Activated CD8-positive, alpha-beta memory T cell treated with anti-CD3 and anti-CD28 coated beads for 1 hour (primary cell): Measurements from ENCODE around the gene CMSS1.

Experiments
- DNase-seq, 2 donors: peaks; one replicate each; pipeline ENCODE4 v3.0.0-alpha.2; 2020; ENCODE audit warnings: low read depth in 1 of 2; ENCODE audit errors: extremely low read depth in 1 of 2

CMSS1 gene

GRCh38 chr3:100098784-100099070 lies 281.1 kb downstream of the CMSS1 start:
- DNase-seq, result no peak

- no peak for DNase-seq
These were observed 282.0 kb downstream of the CMSS1 start for GRCh38 chr3:100099621-100100020.

GRCh38 chr3:100100425-100100824 lies 282.8 kb downstream of the CMSS1 start:
- DNase-seq, result no peak

GRCh38 chr3:100102757-100103156 lies 285.1 kb downstream of the CMSS1 start:
- DNase-seq, result no peak

DNA sequence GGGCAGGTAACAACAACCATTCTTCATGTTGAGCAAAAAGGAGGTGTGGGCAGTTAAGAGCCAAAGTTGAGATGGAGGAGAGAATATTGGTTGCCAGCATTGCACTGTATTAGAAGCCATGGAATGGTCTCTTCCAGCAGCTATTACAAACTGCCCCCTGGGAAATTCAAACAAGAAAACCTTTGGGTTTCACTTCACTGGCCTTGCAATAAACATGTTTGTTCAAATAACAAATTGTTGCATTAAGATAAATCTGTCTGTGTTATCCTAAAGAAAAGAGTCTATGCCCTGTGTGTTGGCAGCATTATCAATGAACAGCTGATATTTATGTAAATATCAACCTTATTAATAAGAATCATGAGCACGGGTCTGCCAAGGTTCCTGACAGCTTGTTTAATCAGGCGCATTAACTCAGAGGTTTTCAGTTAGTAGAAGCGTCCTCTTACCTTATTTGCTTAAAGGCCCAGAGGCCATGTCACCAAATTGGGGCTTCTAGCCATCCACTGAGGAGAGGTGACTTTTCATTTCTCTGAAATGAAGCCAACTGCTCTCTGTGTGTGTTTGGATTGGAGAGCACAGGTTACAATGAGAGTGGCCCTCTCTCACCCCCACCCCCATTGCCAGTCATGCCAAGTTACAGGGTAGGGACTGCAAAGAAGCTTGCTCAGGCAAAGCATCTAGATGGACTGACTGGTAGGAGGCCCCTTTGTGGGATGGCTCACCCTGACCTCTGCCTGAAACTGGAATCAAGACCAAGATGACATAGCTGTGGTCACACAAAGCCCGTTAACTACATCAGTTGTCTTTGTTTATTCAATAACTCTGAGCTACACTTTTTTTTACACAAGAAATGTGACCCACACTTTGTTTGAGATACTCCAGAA lies 286.1 kb downstream of the CMSS1 start:
- DNase-seq, result no peak

DNA sequence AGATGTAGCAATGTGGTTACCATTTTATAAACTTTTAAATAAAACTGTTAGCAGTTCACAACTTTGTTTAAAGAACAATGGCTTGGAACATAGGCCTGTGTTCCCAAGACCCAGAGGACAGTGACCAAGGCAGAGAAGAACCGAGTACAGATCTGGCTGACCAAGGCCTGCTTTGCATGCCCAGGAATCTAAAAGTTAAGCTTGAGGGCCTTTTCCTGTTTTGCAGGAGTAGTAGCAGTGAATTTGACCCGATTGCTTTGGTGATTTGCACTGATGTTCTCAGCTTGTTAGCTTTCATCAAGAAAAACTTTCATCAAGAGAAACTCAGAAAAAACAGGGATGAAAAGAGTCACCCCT lies 286.8 kb downstream of the CMSS1 start:
- DNase-seq, result no peak

DNA sequence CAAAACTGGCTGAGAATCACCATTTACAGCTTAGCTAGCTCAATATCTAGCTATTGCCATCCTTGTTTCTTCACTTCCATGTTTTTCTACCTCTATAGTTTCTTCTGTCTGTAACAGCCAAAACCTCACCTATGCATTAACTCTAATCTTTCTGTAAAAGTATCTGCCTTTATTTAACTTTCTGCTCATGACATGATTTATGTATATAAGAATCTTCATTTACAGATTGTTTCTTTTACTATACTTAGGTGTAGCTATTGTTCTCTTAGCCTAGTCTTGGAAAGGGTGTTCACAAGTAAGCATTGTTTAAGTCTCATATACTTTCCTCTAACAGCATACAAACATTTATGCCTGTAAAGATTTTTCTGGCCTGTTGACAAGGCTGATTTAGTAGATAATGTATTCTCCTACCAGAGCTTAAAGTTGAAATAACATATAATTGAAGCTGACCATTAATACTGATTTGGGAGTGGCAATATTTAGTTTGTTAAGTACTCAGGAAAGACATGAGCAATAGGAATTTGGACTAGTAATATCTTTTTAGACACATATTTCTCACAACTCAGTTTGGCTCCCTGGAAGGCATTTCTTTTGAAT lies 287.3 kb downstream of the CMSS1 start:
- no peak for DNase-seq

DNA sequence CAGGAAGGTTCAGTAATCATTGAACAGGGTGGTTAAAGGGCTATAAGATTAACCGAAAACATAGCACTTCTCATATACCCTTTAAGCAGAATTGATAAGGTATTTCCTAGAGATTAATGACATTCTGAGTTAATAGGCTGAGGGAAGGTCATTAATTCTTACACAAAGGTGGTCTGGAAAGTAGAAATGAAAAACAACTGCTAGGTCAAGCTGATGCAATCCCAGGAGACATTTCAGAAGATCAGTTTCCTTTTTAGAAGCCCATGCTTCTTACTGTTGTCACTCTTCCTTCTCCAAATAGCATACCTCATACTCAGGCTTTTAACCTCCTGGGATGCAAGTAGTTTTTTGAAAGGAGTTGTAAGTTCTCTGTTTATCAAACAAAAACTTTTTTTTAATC lies 287.8 kb downstream of the CMSS1 start:
- DNase-seq, result no peak

DNA sequence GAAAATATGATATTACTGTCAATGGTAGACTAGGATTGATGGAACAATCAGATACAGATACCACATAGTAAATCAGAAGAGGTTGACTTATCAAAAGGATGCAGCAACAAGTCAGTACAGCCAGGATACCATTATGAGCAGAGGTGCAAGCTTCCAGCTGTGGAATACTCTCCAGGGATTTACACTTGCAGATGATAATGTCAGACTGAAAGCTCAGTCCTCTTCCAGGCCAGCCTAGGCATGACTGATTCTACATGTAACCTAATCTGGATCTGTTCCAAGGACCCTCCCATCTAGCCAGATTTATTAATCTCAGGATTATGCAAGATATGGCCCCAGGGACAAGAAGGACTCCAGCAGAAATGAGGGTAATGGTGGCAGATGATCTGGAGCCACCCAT lies 288.4 kb downstream of the CMSS1 start:
- DNase-seq, result no peak

DNA sequence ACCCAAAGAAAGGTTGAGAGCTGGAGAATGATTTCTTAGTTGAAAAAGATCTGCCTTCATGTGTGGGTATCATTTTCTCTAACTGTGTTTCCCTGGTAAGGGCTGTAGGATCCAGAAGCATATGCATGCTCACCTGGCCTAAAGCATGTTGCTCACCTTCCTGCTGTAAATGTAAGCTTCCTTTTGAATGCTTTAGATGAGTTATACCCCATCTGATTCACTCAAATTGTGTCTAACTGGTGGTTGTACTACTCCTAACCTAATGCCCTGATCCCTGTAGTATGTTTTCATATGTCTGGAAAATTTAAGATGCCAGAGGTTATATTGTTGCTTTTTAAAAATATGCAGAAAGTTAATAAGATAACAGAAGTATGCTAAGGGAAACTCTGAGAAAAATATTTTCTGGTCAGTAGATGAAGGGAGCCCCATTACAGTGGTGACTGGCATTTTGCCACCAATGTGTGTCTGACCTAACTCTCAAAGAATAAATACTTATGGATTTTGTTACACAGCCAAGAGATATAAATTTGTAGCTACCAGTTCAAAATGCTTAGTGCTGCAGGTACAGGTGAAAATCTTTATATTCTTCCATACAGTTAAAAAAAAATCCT lies 289.0 kb downstream of the CMSS1 start:
- DNase-seq, result no peak

DNA sequence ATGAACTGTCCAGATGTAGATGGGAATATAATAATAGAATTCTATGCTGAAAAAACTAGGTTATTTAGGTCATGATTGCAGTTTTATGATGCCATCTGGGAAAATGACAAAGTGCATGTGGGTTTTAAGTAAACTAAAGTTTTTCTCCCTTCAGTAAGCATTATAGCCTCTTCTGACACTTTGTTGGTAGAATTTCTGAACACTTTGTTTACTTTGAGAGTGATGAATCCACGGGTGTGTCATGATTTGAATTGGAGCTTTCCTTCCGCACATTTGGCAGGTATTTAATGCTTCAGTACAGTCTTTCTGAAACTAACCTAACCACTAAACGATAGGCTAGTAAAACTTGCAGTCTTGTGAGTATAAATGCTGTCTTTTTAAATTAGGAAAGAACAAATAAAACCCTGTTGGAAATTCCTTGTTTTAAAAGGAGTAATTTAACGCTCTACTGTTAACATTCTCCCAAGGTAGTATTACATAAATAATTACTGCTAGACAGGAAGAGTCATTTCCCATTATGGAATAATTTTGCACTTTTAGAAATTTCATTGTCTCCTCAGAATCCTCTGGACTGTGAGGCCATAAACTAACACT lies 289.7 kb downstream of the CMSS1 start:
- DNase-seq, result no peak

DNA sequence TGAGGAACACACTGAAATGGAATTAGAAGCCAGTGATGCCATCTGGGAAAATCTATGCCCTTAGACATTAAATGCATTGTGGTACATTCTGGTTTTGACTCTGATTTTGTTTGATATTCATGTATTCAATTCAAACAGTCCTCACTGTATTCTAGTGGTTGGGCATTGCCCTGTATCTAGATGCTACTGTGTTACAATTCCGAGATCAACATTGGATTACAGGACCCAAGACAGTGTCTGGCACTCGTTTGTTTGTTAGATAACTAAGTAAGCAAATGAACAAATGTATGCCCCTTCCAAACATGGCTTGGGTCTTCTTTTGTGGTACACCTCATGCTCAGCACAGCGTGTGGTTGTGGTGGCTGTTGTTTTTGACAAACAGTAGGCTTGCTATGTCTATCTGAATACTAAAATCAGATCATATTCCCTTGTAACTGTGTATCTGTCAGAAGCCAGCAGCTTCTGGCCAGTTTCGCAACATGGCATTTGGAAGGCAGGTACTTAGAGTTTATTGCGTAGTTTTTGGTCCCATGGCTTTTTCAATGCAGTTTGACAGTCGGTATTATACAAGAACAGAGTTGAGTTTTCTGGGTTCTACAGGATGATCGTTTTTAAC lies 290.9 kb downstream of the CMSS1 start:
- DNase-seq, result no peak

- DNase-seq, result no peak
These were observed 292.5 kb downstream of the CMSS1 start for GRCh38 chr3:100110162-100110561.

DNA sequence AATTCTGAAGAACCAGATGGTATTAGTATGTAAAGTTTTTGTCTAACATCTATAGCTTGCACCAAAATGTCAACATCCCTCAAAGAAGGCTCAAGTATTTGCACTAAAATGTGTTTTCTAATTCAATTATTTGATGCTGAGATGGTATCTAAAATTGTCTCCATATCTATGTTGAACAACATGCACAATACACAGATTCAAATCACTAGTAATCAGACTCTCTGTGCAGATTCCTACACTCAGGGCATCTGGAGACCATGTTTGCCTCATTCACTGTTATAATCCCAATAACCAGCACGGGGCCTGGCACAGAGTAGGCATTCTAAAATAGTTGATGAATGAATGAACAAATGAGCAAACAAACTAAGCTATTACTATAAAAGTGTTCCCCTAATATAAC lies 294.1 kb downstream of the CMSS1 start:
- DNase-seq, result no peak

GRCh38 chr3:100113723-100114412 lies 296.2 kb downstream of the CMSS1 start:
- DNase-seq, result no peak

- no peak for DNase-seq
These were observed 296.9 kb downstream of the CMSS1 start, which contains the start of gene FILIP1L for GRCh38 chr3:100114413-100115030. Gene FILIP1L, minus strand, starts transcription at chr3:100114501.

DNA sequence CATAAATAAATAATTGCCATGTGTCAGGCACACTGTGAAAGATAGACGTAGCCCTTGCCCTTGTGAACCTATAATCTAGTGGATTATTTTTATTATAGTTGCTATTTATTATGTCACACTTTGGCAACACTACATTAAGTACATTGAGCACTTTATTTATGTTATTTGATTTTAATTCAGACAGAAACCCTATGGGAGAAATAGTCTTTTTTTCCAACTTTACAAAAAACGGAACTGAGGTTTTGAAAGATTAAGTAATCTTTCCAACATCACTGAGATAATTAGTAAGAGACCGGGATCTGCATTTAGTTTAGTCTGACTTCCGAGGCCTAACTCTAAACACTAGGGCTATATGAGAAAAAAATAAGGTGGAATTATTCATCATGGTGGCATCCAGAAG lies 299.4 kb downstream of the CMSS1 start:
- no peak for DNase-seq

DNA sequence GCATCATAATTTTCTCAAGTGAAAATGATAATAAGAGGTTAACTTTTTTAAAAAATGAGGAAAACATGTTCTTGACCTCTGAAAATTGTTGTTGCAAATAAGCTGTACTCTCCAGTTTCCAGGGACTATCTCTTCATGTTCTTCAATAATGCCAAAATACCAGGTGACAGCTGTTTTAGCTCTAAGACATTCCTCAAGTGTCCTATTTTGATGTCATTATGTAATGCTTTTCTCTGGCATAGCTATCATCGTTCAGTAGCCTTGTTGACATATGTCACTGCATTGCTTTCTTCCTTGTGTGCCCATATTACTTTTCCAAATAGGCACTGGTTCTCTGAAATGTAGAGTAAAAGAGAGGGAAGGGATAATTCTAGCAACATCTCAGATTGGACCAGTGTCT lies 302.4 kb downstream of the CMSS1 start:
- DNase-seq, result no peak

GRCh38 chr3:100120693-100121092 lies 303.0 kb downstream of the CMSS1 start:
- no peak for DNase-seq

GRCh38 chr3:100122321-100122720 lies 304.7 kb downstream of the CMSS1 start:
- DNase-seq, result no peak
